NCI-H1105 (cell line): ENCODE measurements around the gene TTC21B.

Experiments used
- DNase-seq: peaks from one replicate; lab custom pipeline; 2025; lab: John Stamatoyannopoulos, UW

TTC21B gene

DNA sequence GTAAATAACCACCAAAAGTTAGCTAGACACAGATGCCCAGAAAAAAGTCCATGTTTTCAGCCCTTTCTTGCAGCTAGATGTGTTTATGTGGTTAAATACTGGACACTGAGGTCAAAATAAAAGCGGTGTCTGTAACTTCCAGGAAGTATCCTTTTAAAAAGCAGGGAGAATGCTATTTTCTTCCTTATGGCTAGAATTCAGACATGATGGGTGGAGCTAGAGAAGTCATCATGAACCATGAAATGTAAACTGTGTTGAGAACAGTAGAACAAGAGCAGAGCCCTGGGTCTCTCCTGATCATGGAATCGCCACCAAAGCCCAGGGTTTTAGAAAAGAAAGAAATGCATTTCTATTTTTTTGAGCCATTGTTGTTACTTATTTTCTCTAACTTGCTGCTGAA lies 118.2 kb downstream of the TTC21B start:
- no peak for DNase-seq

- no peak for DNase-seq
These were observed 120.4 kb downstream of the TTC21B start for GRCh38 chr2:165833156-165833555.

- DNase-seq, result no peak
These were observed 125.7 kb downstream of the TTC21B start for GRCh38 chr2:165827921-165828276.

- no peak for DNase-seq
These were observed 126.3 kb downstream of the TTC21B start for GRCh38 chr2:165827016-165827920.

DNA sequence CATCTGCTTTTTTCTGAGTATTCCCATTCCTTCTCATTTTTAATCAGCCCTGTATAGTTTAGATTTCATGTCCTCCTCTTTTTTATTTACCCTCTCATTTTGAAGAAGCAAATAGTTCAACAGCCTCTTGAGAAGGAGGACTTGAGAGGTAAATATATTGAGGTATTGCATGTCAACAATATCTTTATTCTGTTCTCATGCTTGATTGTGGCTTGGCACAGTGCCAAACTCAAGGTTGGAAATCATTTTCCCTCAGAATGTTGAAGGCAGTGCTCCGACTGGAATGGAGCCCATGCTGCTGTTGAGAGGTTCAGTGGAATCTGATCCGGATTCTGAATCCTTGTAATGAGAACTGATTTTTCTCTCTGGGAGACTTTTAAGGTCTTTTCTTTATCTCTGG lies 128.5 kb downstream of the TTC21B start:
- DNase-seq, result peak; percentile 81
